GM23338 (cell line): ENCODE measurements around the gene CELF2. TPM values are rescaled to one million over a fixed set of nuclear protein-coding genes. Genes with fewer than 3 reads are reported as not detected.

Source experiments
- ATAC-seq: fragments of 200-7000 bp; cut with Tn5 transposase; 3 replicates; pipeline ENCODE4 v1.9.1; 2020
- DNase-seq: peaks from one replicate; pipeline ENCODE4 v3.0.0-alpha.2; 2015; ENCODE audit warnings: low spot score
- H2AFZ ChIP-seq: fragments of 200-600 bp; sonication (generic); 2 replicates; pipeline ENCODE4 v1.8.0; 2016; ENCODE audit warnings: antibody characterized with exemption, mild to moderate bottlenecking, moderate library complexity
- H3F3A ChIP-seq: fragments of 200-600 bp; sonication (generic); replicated peaks from 2 replicates; pipeline ENCODE4 v1.8.0; 2017; ENCODE audit warnings: antibody characterized with exemption, mixed run types, low read depth
- H3K27ac ChIP-seq: fragments of 200-600 bp; sonication (generic); 2 replicates; pipeline ENCODE4 v1.6.1; 2016; ENCODE audit warnings: low read depth
- H3K27me3 ChIP-seq: fragments of 200-600 bp; sonication (generic); 2 replicates; pipeline ENCODE4 v1.8.0; 2016; ENCODE audit warnings: mild to moderate bottlenecking, mixed run types, moderate library complexity; ENCODE audit not compliant: insufficient read depth
- H3K36me3 ChIP-seq: fragments of 200-600 bp; sonication (generic); 2 replicates; pipeline ENCODE4 v1.8.0; 2016; ENCODE audit warnings: mild to moderate bottlenecking; ENCODE audit not compliant: insufficient read depth
- H3K4me1 ChIP-seq: fragments of 200-600 bp; sonication (generic); 2 replicates; pipeline ENCODE4 v1.8.0; 2016; ENCODE audit warnings: mild to moderate bottlenecking, moderate library complexity; ENCODE audit not compliant: insufficient read depth
- H3K4me2 ChIP-seq: fragments of 200-600 bp; sonication (generic); 2 replicates; pipeline ENCODE4 v1.7.1; 2017; ENCODE audit warnings: mixed run types
- H3K4me3 ChIP-seq: fragments of 200-600 bp; sonication (generic); 2 replicates; pipeline ENCODE4 v1.6.1; 2016; ENCODE audit warnings: mixed run types
- H3K79me2 ChIP-seq: fragments of 200-600 bp; sonication (generic); replicated peaks from 2 replicates; pipeline ENCODE4 v1.8.0; 2017; ENCODE audit warnings: mild to moderate bottlenecking; ENCODE audit not compliant: insufficient read depth
- H3K9me2 ChIP-seq: fragments of 200-600 bp; sonication (generic); 2 replicates; pipeline ENCODE4 v1.8.0; 2017; ENCODE audit not compliant: insufficient read depth
- H4K20me1 ChIP-seq: fragments of 200-600 bp; sonication (generic); replicated peaks from 2 replicates; pipeline ENCODE4 v1.8.0; 2017; ENCODE audit warnings: mild to moderate bottlenecking; ENCODE audit not compliant: insufficient read depth
- H3K27ac Mint-ChIP-seq: 2 replicates; pipeline ENCODE4 v1.8.0; 2020; ENCODE audit warnings: inconsistent platforms, mild to moderate bottlenecking, moderate library complexity, mixed read lengths
- H3K27me3 Mint-ChIP-seq: 3 replicates; pipeline ENCODE4 v1.8.0; 2022; ENCODE audit warnings: low read depth, mild to moderate bottlenecking, moderate library complexity, mixed read lengths, inconsistent platforms; ENCODE audit not compliant: insufficient read depth, poor library complexity
- H3K36me3 Mint-ChIP-seq: 3 replicates; pipeline ENCODE4 v1.8.0; 2021; ENCODE audit warnings: low read depth, mild to moderate bottlenecking, inconsistent platforms, moderate library complexity, mixed read lengths
- H3K4me1 Mint-ChIP-seq: 3 replicates; pipeline ENCODE4 v1.8.0; 2020; ENCODE audit warnings: mild to moderate bottlenecking, inconsistent platforms, mixed read lengths
- H3K4me3 Mint-ChIP-seq: 3 replicates; pipeline ENCODE4 v1.8.0; 2021; ENCODE audit warnings: moderate library complexity, mild to moderate bottlenecking, inconsistent platforms, mixed read lengths
- H3K9me3 Mint-ChIP-seq: 3 replicates; pipeline ENCODE4 v1.8.0; 2020; ENCODE audit warnings: moderate library complexity, mild to moderate bottlenecking, inconsistent platforms, mixed read lengths
- CTCF ChIP-seq, 2 experiments: fragments of 200-600 bp in 1 of 2; sonication (generic) in 1 of 2; conservative IDR thresholded peaks; 2 replicates each; pipeline versions ENCODE4 v1.5.1 to v1.6.1; 2016 to 2017; ENCODE audit warnings: antibody characterized with exemption in 2 of 2, low read depth in 2 of 2, mild to moderate bottlenecking in 2 of 2, moderate library complexity in 1 of 2
- EZH2 ChIP-seq: fragments of 200-600 bp; sonication (generic); IDR thresholded peaks from one replicate; pipeline ENCODE4 v1.8.0; 2017; ENCODE audit warnings: antibody characterized with exemption, mild to moderate bottlenecking, low read depth; ENCODE audit not compliant: unreplicated experiment
- EZH2phosphoT487 ChIP-seq: fragments of 200-600 bp; sonication (generic); IDR thresholded peaks from one replicate; pipeline ENCODE4 v1.8.1; 2018; ENCODE audit warnings: antibody characterized with exemption; ENCODE audit not compliant: unreplicated experiment
- NANOG ChIP-seq: IDR thresholded peaks from 2 replicates; pipeline ENCODE4 v1.6.1; 2016; ENCODE audit warnings: antibody characterized with exemption, borderline replicate concordance
- STAT1 ChIP-seq: IDR thresholded peaks from one replicate; pipeline ENCODE4 v1.6.1; 2016; ENCODE audit warnings: antibody characterized with exemption; ENCODE audit not compliant: unreplicated experiment
- ZNF114 ChIP-seq: fragments of 250-450 bp; sonication (Bioruptor Pico); IDR thresholded peaks from 2 replicates; pipeline ENCODE4 v1.5.0; 2020; ENCODE audit warnings: mild to moderate bottlenecking, moderate library complexity
- ZNF462 ChIP-seq: fragments of 250-450 bp; sonication (Bioruptor Pico); IDR thresholded peaks from 2 replicates; pipeline ENCODE4 v1.5.0; 2020; ENCODE audit warnings: mild to moderate bottlenecking, moderate library complexity
- polyA plus RNA-seq: library from polyadenylated mRNA; unstranded; fragments of >200 nt; fragmentation: Nextera tagmentation; extraction: Ambion mirVana; gene quantifications from 2 replicates; pipeline ENCODE4 v1.2.1, GENCODE V29; 2016
- total RNA-seq: library from RNA; depleted of rRNA; stranded (reverse); fragments of >200 nt; shearing (Covaris generic); gene quantifications from 2 replicates; pipeline ENCODE4 v1.2.3, GENCODE V29; 2014

The CELF2 gene
- total and polyA plus RNA-seq, 2 experiments from 2014 or later = 18.1 to 22.5 TPM

GRCh38 chr10:11025978-11026377, 8.3 kb downstream of the CELF2 start (continued):
- TF ChIP-seq ZNF462 (CRISPR knock-in tag) = no peak

- ATAC-seq = no peak
- TF ChIP-seq EZH2 (no peak), EZH2phosphoT487 (no peak), NANOG (no peak), CTCF (conservative IDR thresholded peaks at IDR 0.05; ENCODE audit: low read depth in 2 of 2) (no peak), ZNF114 (CRISPR knock-in tag) (no peak), ZNF462 (CRISPR knock-in tag) (no peak), STAT1 (no peak)
Observed at GRCh38 chr10:11026773-11027172, 9.1 kb downstream of the CELF2 start.

More at GRCh38 chr10:11026773-11027172, 9.1 kb downstream of the CELF2 start:
- Histone ChIP-seq H3K4me1 (peaks cover 13% of the 10 kb centered on the region; the same call in 1 of the 2 replicates), H3F3A (no peaks in the 10 kb centered on the region), H3K9me2 (peaks cover 6% of the 10 kb centered on the region; the same call in 1 of the 2 replicates), H3K27me3 (no peaks in the 10 kb centered on the region), H2AFZ (no peak overlapping the region), H3K4me3 (no peak overlapping the region), H3K79me2 (peaks cover 24% of the 10 kb centered on the region; the same call in 1 of the 2 replicates), H3K4me2 (no peak overlapping the region), H3K27ac (no peak overlapping the region), H3K36me3 (no peaks in the 10 kb centered on the region), H4K20me1 (no peaks in the 10 kb centered on the region)
- Mint-ChIP-seq H3K36me3 (no peaks in the 10 kb centered on the region), H3K27ac (no peak overlapping the region), H3K27me3 (no peaks in the 10 kb centered on the region), H3K4me1 (peaks cover 20% of the 10 kb centered on the region), H3K9me3 (no peaks in the 10 kb centered on the region), H3K4me3 (no peak overlapping the region)
- no peak for DNase-seq
